Heart left ventricle (tissue), 16 donors: ENCODE data around the gene C11orf21. TPM values are rescaled to one million over a fixed set of nuclear protein-coding genes. Genes with fewer than 3 reads are reported as not detected.

Source experiments
- ATAC-seq, 4 donors: fragments of 200-7000 bp; cut with Tn5 transposase; one replicate each; pipeline ENCODE4 v1.9.1; 2020 to 2022; ENCODE audit warnings: moderate library complexity in 4 of 4, mild to moderate bottlenecking in 3 of 4, moderate number of reproducible peaks in 1 of 4
- DNase-seq, 5 donors: peaks; one replicate each; pipeline ENCODE4 v3.0.0-alpha.2; 2020
- H3K27ac ChIP-seq, 12 donors: fragments of 200-600 bp; sonication (generic) in 4 of 12; one replicate each; pipeline versions ENCODE4 v1.5.0 to v1.8.0; 2016 to 2022; ENCODE audit warnings: mild to moderate bottlenecking in 2 of 12
- H3K27me3 ChIP-seq, 9 donors: fragments of 200-600 bp; sonication (generic) in 2 of 9; one replicate each; pipeline versions ENCODE4 v1.5.1 to v1.8.0; 2016 to 2022; ENCODE audit warnings: mild to moderate bottlenecking in 3 of 9
- H3K36me3 ChIP-seq, 9 donors: fragments of 200-600 bp; sonication (generic) in 2 of 9; one replicate each; pipeline versions ENCODE4 v1.5.0 to v1.8.0; 2018 to 2022; ENCODE audit warnings: mild to moderate bottlenecking in 2 of 9
- H3K4me1 ChIP-seq, 12 donors: fragments of 200-600 bp; sonication (generic) in 4 of 12; one replicate each; pipeline versions ENCODE4 v1.5.0 to v1.8.0; 2016 to 2022; ENCODE audit warnings: mild to moderate bottlenecking in 3 of 12
- H3K4me3 ChIP-seq, 12 donors: fragments of 200-600 bp; sonication (generic) in 4 of 12; one replicate each; pipeline versions ENCODE4 v1.5.0 to v1.8.0; 2017 to 2022; ENCODE audit warnings: mild to moderate bottlenecking in 9 of 12, moderate library complexity in 4 of 12
- H3K9me3 ChIP-seq, 12 donors: fragments of 200-600 bp; sonication (generic) in 4 of 12; one replicate each; pipeline versions ENCODE4 v1.5.0 to v1.8.0; 2016 to 2022; ENCODE audit warnings: mild to moderate bottlenecking in 1 of 12
- CTCF ChIP-seq, 12 donors: fragments of 200-600 bp; sonication (generic) in 4 of 12; IDR thresholded peaks; one replicate each; pipeline versions ENCODE4 v1.5.0 to v1.8.0; 2018 to 2022; ENCODE audit warnings: antibody characterized with exemption in 12 of 12, mild to moderate bottlenecking in 5 of 12
- POLR2A ChIP-seq, 2 donors: fragments of 450-650 bp; IDR thresholded peaks; one replicate each; pipeline ENCODE4 v1.6.1; 2017; ENCODE audit warnings: antibody characterized with exemption in 2 of 2, mild to moderate bottlenecking in 2 of 2, moderate library complexity in 2 of 2
- WGBS, 4 donors: extraction: QIAGEN DNeasy Blood & Tissue Kit in 2 of 4; methylation state at CpG; one replicate each; pipeline versions ENCODE4 v1.1.5 to v1.1.7; 2013 to 2018; 5-methylcytosine and 5-hydroxymethylcytosine counted together
- intact Hi-C, 10 donors: fragments of 100-400 bp; cut with DNase I; formaldehyde crosslinking; loops; one replicate each; pipeline versions ENCODE4 v1.11.1 to v1.14.2; 2022
- polyA plus RNA-seq, 2 donors: library from polyadenylated mRNA; stranded (reverse); fragments of 200-250 nt; gene quantifications; one replicate each; pipeline ENCODE4 v1.2.3, GENCODE V29; 2013
- total RNA-seq, 9 donors: library from RNA; depleted of rRNA in 2 of 9; stranded (reverse); fragments of >200 nt in 2 of 9; fragmentation: NEBNext Ultra II Directional in 3 of 9; extraction: Animal tissue kit (Norgen Biotek cat#: 25700) in 3 of 9; gene quantifications; one replicate each; pipeline versions ENCODE4 v1.1.0 to v1.2.4, GENCODE V29; 2016 to 2023
- donor health status: ischemic (EF 13 %, LVEDD 7.1; RV severe dilation, severe dysfunction).
- donor health status: healthy with polysubstance abuse.
- donor health status: DM: no; HTN: yes; CAD: no.
- donor health status: DM: no; HTN: no; CAD: no.
- donor health status: ischemic (EF 25% LVEDD 6.9; RV normal size, moderate dysfunction).
- donor health status: ischemic (EF 25% LVEDD 5.7; RV mildly dilated, moderate dysfunction).
- donor health status: healthy.
- donor health status: DM: yes; HTN: yes; CAD: no.
- donor health status: ischemic (EF 35%, LVEDD 5.7; RV mildly dilated, moderate dysfunction).
- donor health status: nonischemic (EF 11% LVEDD 7.7; RV severe dilation, severe dysfunction).
- donor health status: DM: yes; HTN: yes; CAD: no.
- donor health status: PGD.
- donor health status: ischemic (EF 29% LVEDD 5.4; RV normal size, mild dysfunction).
- donor health status: nonischemic (EF 23%, LVEDD 6.1; RV moderate dilation, normal function).

The C11orf21 gene
- total and polyA plus RNA-seq, 11 donors = 4.8 to 41.2 (median 29.9) TPM

GRCh38 chr11:2317354-2318050, 15.8 kb upstream of the C11orf21 start:
- DNase-seq (peak in 2 of 5 donors; percentile 15 to 42), ATAC-seq (no peak)
- no peak overlapping the region for H3K4me3 ChIP-seq
- no peak overlapping the region for H3K27ac ChIP-seq
- H3K36me3 ChIP-seq = no peaks in the 10 kb centered on the region
- H3K9me3 ChIP-seq = peaks cover 0 to 11% (median 0%) of the 10 kb centered on the region in 12 donors
- H3K4me1 ChIP-seq = peaks cover 0 to 34% (median 23%) of the 10 kb centered on the region in 12 donors
- intact Hi-C loops = no loop called here
- WGBS, 4 donors = 94 to 96% (median 95%) methylated on average over 15 to 17 of the region's 17 CpGs
- no peaks in the 10 kb centered on the region for H3K27me3 ChIP-seq
- TF ChIP-seq POLR2A (IDR thresholded peaks at IDR 0.05) (no peak), CTCF (IDR thresholded peaks at IDR 0.05) (no peak)

GRCh38 chr11:2316963-2317244, 15.2 kb upstream of the C11orf21 start:
- Histone ChIP-seq H3K4me3 (no peak overlapping the region), H3K27ac (no peak overlapping the region), H3K36me3 (no peaks in the 10 kb centered on the region), H3K4me1 (peaks cover 0 to 38% (median 26%) of the 10 kb centered on the region in 12 donors), H3K9me3 (peaks cover 0 to 9% (median 0%) of the 10 kb centered on the region in 12 donors), H3K27me3 (no peaks in the 10 kb centered on the region)
- intact Hi-C loops = no loop called here
- 76 to 92% (median 89%) methylated on average over 3 of the region's 3 CpGs for WGBS, 4 donors
- DNase-seq = no peak
- TF ChIP-seq POLR2A (IDR thresholded peaks at IDR 0.05) = no peak
- TF ChIP-seq CTCF (IDR thresholded peaks at IDR 0.05) = no peak
- ATAC-seq = no peak

GRCh38 chr11:2316169-2316962, 14.6 kb upstream of the C11orf21 start:
- Histone ChIP-seq H3K36me3 (no peaks in the 10 kb centered on the region), H3K4me3 (no peak overlapping the region), H3K4me1 (peaks cover 0 to 41% (median 26%) of the 10 kb centered on the region in 12 donors), H3K27ac (peak overlapping the region in 4 of 12 donors; percentile 85 to 90 (median 88)), H3K27me3 (no peaks in the 10 kb centered on the region), H3K9me3 (peaks cover 0 to 9% (median 0%) of the 10 kb centered on the region in 12 donors)
- ATAC-seq (no peak), DNase-seq (peak in 3 of 5 donors; percentile 19 to 48 (median 43))
- 89 to 93% (median 90%) methylated on average over 15 to 23 of the region's 23 CpGs for WGBS, 4 donors
- no peak for TF ChIP-seq POLR2A (IDR thresholded peaks at IDR 0.05)
- no peak for TF ChIP-seq CTCF (IDR thresholded peaks at IDR 0.05)
- intact Hi-C loops = no loop called here
